H1 (cell line): ENCODE data around the gene CXorf49. TPM values are rescaled to one million over a fixed set of nuclear protein-coding genes. Genes with fewer than 3 reads are reported as not detected.

Source experiments
- CTCF ChIA-PET: fragments of 300-600 bp; sonication (Branson Sonifier 250); formaldehyde crosslinking; loops from one replicate; lab custom pipeline; 2021; ENCODE audit not compliant: partially characterized antibody; lab: Charles Lee
- POLR2A ChIA-PET: fragments of 300-600 bp; sonication (Branson Sonifier 250); formaldehyde crosslinking; loops from one replicate; lab custom pipeline; 2021; ENCODE audit warnings: inconsistent platforms; ENCODE audit not compliant: partially characterized antibody; lab: Charles Lee
- DNase-seq, 2 experiments: peaks; one replicate each; pipeline versions ENCODE4 v3.0.0 to v3.0.0-alpha.2; 2010 to 2022; ENCODE audit warnings: low spot score in 2 of 2, low read depth in 1 of 2, mixed read lengths in 1 of 2
- FAIRE-seq: peaks from 2 replicates; lab custom pipeline; 2011; peaks lifted over from hg19 to GRCh38; lab: Jason Lieb, UNC
- H2AFZ ChIP-seq: 2 replicates; pipeline ENCODE4 v1.8.1; 2012; ENCODE audit warnings: low read length, inconsistent platforms
- H2AK5ac ChIP-seq: 2 replicates; pipeline ENCODE4 v1.6.1; 2013; ENCODE audit warnings: low read depth, low read length
- H2BK120ac ChIP-seq: replicated peaks from 2 replicates; pipeline ENCODE3; 2013; ENCODE audit warnings: low read depth, low read length, inconsistent platforms
- H2BK12ac ChIP-seq: 2 replicates; pipeline ENCODE4 v1.6.1; 2013; ENCODE audit warnings: low read depth, low read length
- H2BK15ac ChIP-seq: 2 replicates; pipeline ENCODE4 v1.6.1; 2013; ENCODE audit warnings: low read length
- H2BK20ac ChIP-seq: 2 replicates; pipeline ENCODE4 v1.6.1; 2013; ENCODE audit warnings: low read length
- H2BK5ac ChIP-seq: 2 replicates; pipeline ENCODE4 v1.6.1; 2013; ENCODE audit warnings: low read depth, low read length
- H3K14ac ChIP-seq: 2 replicates; pipeline ENCODE4 v1.6.1; 2013; ENCODE audit warnings: inconsistent platforms; ENCODE audit not compliant: insufficient read length
- H3K18ac ChIP-seq: 2 replicates; pipeline ENCODE4 v1.6.1; 2013; ENCODE audit warnings: low read length; ENCODE audit errors: extremely low read depth
- H3K23ac ChIP-seq: 2 replicates; pipeline ENCODE4 v1.6.1; 2013; ENCODE audit warnings: inconsistent platforms; ENCODE audit not compliant: insufficient read length
- H3K23me2 ChIP-seq: 2 replicates; pipeline ENCODE4 v1.6.1; 2013; ENCODE audit warnings: low read depth, low read length
- H3K27ac ChIP-seq: 2 replicates; pipeline ENCODE4 v1.6.1; 2011; ENCODE audit warnings: low read depth, low read length, inconsistent platforms
- H3K27me3 ChIP-seq, 4 experiments: replicated peaks in 1 of 4; 1 replicate in 1 of 4; 2 replicates in 3 of 4; pipeline versions ENCODE4 v1.6.1 to v1.8.1; 2011 to 2013; ENCODE audit warnings: low read length in 3 of 4, mild to moderate bottlenecking in 3 of 4, inconsistent platforms in 2 of 4, mixed read lengths in 2 of 4, moderate library complexity in 1 of 4; ENCODE audit not compliant: control insufficient read depth in 3 of 4, insufficient read depth in 3 of 4; ENCODE audit errors: extremely low read depth in 1 of 4
- H3K36me3 ChIP-seq, 4 experiments: 2 replicates each; pipeline versions ENCODE4 v1.6.1 to v1.8.1; 2011 to 2013; ENCODE audit warnings: mild to moderate bottlenecking in 4 of 4, low read length in 3 of 4, moderate library complexity in 2 of 4, control low read depth in 1 of 4, inconsistent platforms in 1 of 4; ENCODE audit not compliant: insufficient read depth in 4 of 4, control insufficient read depth in 2 of 4
- H3K4ac ChIP-seq: replicated peaks from 2 replicates; pipeline ENCODE3; 2013; ENCODE audit warnings: low read length, low read depth, mixed read lengths, inconsistent platforms; ENCODE audit not compliant: insufficient read length
- H3K4me1 ChIP-seq, 4 experiments: replicated peaks in 1 of 4; 1 replicate in 1 of 4; 2 replicates in 3 of 4; pipeline versions ENCODE4 v1.6.1 to v1.8.1; 2011 to 2013; ENCODE audit warnings: low read length in 3 of 4, inconsistent platforms in 2 of 4, mixed read lengths in 1 of 4; ENCODE audit not compliant: insufficient read depth in 4 of 4, control insufficient read depth in 3 of 4
- H3K4me2 ChIP-seq, 2 experiments: 2 replicates each; pipeline versions ENCODE4 v1.6.1 to v1.8.1; 2011 to 2013; ENCODE audit warnings: low read depth in 2 of 2, low read length in 2 of 2, control low read depth in 1 of 2, inconsistent platforms in 1 of 2, mild to moderate bottlenecking in 1 of 2; ENCODE audit not compliant: insufficient read depth in 1 of 2
- H3K4me3 ChIP-seq, 4 experiments: fragments of 200-600, 300-600 bp in 1 of 4; sonication (generic), shearing (Covaris generic), sonication (Bioruptor Twin) in 1 of 4; 2 replicates each; pipeline versions ENCODE4 v1.5.1 to v1.8.1; 2011 to 2016; ENCODE audit warnings: low read length in 4 of 4, low read depth in 3 of 4, control low read depth in 2 of 4, inconsistent platforms in 2 of 4, mild to moderate bottlenecking in 2 of 4, mixed read lengths in 1 of 4, moderate library complexity in 1 of 4; ENCODE audit not compliant: insufficient read depth in 2 of 4; ENCODE audit errors: extremely low read depth in 1 of 4
- H3K56ac ChIP-seq: replicated peaks from 2 replicates; pipeline ENCODE3; 2013; ENCODE audit warnings: low read depth, mild to moderate bottlenecking, mixed read lengths, low read length, inconsistent platforms; ENCODE audit not compliant: insufficient read length
- H3K79me1 ChIP-seq: 2 replicates; pipeline ENCODE4 v1.6.1; 2013; ENCODE audit warnings: low read depth, low read length, control low read depth
- H3K79me2 ChIP-seq, 2 experiments: 2 replicates each; pipeline versions ENCODE4 v1.6.1 to v1.8.1; 2012 to 2013; ENCODE audit warnings: low read length in 2 of 2, mild to moderate bottlenecking in 2 of 2, inconsistent platforms in 1 of 2; ENCODE audit not compliant: insufficient read depth in 2 of 2, control insufficient read depth in 1 of 2
- H3K9ac ChIP-seq, 4 experiments: replicated peaks in 1 of 4; 1 replicate in 1 of 4; 2 replicates in 3 of 4; pipeline versions ENCODE4 v1.6.1 to v1.8.1; 2011 to 2013; ENCODE audit warnings: low read depth in 3 of 4, low read length in 3 of 4, control low read depth in 2 of 4, mild to moderate bottlenecking in 2 of 4, moderate library complexity in 2 of 4, inconsistent platforms in 1 of 4; ENCODE audit errors: extremely low read depth in 1 of 4
- H3K9me3 ChIP-seq, 2 experiments: 2 replicates each; pipeline versions ENCODE4 v1.6.1 to v1.8.1; 2012 to 2013; ENCODE audit warnings: mild to moderate bottlenecking in 2 of 2, moderate library complexity in 2 of 2, control low read depth in 1 of 2, inconsistent platforms in 1 of 2, low read depth in 1 of 2, low read length in 1 of 2, mixed read lengths in 1 of 2; ENCODE audit not compliant: insufficient read depth in 2 of 2
- H4K20me1 ChIP-seq, 2 experiments: replicated peaks in 1 of 2; 2 replicates each; pipeline versions ENCODE3 to v1.8.1; 2011 to 2013; ENCODE audit warnings: inconsistent platforms in 2 of 2, low read length in 2 of 2, mild to moderate bottlenecking in 1 of 2; ENCODE audit not compliant: insufficient read depth in 2 of 2, control insufficient read depth in 1 of 2
- H4K5ac ChIP-seq: 2 replicates; pipeline ENCODE4 v1.6.1; 2013; ENCODE audit warnings: low read length, low read depth, mixed read lengths, inconsistent platforms; ENCODE audit not compliant: insufficient read length
- H4K8ac ChIP-seq: 2 replicates; pipeline ENCODE4 v1.8.0; 2013; ENCODE audit warnings: mild to moderate bottlenecking, moderate library complexity, low read length, inconsistent platforms; ENCODE audit not compliant: insufficient read depth; ENCODE audit errors: extremely low read depth
- H4K91ac ChIP-seq: replicated peaks from 2 replicates; pipeline ENCODE3; 2013; ENCODE audit warnings: low read length, mixed read lengths, inconsistent platforms; ENCODE audit not compliant: insufficient read length
- KDM4A ChIP-seq: IDR thresholded peaks from one replicate; pipeline ENCODE4 v1.7.1; 2012; ENCODE audit warnings: low read depth, mild to moderate bottlenecking, moderate library complexity, low read length, inconsistent platforms; ENCODE audit not compliant: severe bottlenecking
- PHF8 ChIP-seq: fragments of 200-600 bp; sonication (generic); conservative IDR thresholded peaks from 2 replicates; pipeline ENCODE4 v1.7.1; 2012; ENCODE audit warnings: low read depth, mild to moderate bottlenecking, inconsistent platforms, low read length, moderate library complexity
- POLR2AphosphoS5 ChIP-seq: IDR thresholded peaks from 2 replicates; pipeline ENCODE4 v1.6.1; 2011; ENCODE audit warnings: low read depth, low read length
- POU5F1 ChIP-seq: IDR thresholded peaks from 2 replicates; pipeline ENCODE4 v1.6.1; 2011; ENCODE audit warnings: low read depth, mild to moderate bottlenecking, low read length, moderate library complexity
- RXRA ChIP-seq: IDR thresholded peaks from 2 replicates; pipeline ENCODE4 v1.6.1; 2011; ENCODE audit warnings: low read depth, mild to moderate bottlenecking, low read length, moderate library complexity; ENCODE audit not compliant: insufficient read depth
- TCF12 ChIP-seq: IDR thresholded peaks from 2 replicates; pipeline ENCODE4 v1.6.1; 2011; ENCODE audit warnings: low read depth, mild to moderate bottlenecking, low read length
- YY1 ChIP-seq: IDR thresholded peaks from 2 replicates; pipeline ENCODE4 v1.6.1; 2011; ENCODE audit warnings: low read depth, mild to moderate bottlenecking, low read length
- WGBS, 2 experiments: shearing (Covaris generic) in 1 of 2; methylation state at CpG; one replicate each; pipeline versions ENCODE4 v1.1.6 to v1.1.7; 2013 to 2015; ENCODE audit warnings: low lambda C conversion rate in 2 of 2, mixed read lengths in 2 of 2, inconsistent platforms in 1 of 2, low coverage in 1 of 2, missing lambda C conversion rate in 1 of 2; ENCODE audit not compliant: insufficient replicate concordance in 2 of 2, insufficient coverage in 1 of 2, insufficient read length in 1 of 2; ENCODE audit errors: extremely low coverage in 1 of 2, missing lambda C conversion rate in 1 of 2; 5-methylcytosine and 5-hydroxymethylcytosine counted together
- polyA plus RNA-seq, 7 experiments: library from polyadenylated mRNA; depleted of rRNA in 3 of 7; stranded (reverse) in 5 of 7; unstranded in 2 of 7; fragments of >200 nt in 5 of 7; fragments of 200-250 nt in 2 of 7; gene quantifications; 1 replicate in 5 of 7; 2 replicates in 1 of 7; 4 replicates in 1 of 7; pipeline versions ENCODE4 v1.2.1 to v1.2.3, GENCODE V29; 2011 to 2013; ENCODE audit warnings: missing spikeins in 2 of 7, mixed read lengths in 2 of 7
- total RNA-seq: library from RNA; stranded (reverse); fragmentation: NEBNext Ultra II Directional; extraction: Animal tissue kit (Norgen Biotek cat#: 25700); gene quantifications from 2 replicates; pipeline ENCODE4 v1.2.1, GENCODE V29; 2021
- TF ChIP-seq, protein P1 (sequence below): IDR thresholded peaks from 2 replicates; pipeline ENCODE4 v1.6.1; 2011; ENCODE audit warnings: low read length, improper control_type of control experiment

Gene CXorf49
- total and polyA plus RNA-seq, 2 of the 8 experiments (the other 6 are each of a cell fraction or from before 2014, with no cell fraction given), result not detected

DNA sequence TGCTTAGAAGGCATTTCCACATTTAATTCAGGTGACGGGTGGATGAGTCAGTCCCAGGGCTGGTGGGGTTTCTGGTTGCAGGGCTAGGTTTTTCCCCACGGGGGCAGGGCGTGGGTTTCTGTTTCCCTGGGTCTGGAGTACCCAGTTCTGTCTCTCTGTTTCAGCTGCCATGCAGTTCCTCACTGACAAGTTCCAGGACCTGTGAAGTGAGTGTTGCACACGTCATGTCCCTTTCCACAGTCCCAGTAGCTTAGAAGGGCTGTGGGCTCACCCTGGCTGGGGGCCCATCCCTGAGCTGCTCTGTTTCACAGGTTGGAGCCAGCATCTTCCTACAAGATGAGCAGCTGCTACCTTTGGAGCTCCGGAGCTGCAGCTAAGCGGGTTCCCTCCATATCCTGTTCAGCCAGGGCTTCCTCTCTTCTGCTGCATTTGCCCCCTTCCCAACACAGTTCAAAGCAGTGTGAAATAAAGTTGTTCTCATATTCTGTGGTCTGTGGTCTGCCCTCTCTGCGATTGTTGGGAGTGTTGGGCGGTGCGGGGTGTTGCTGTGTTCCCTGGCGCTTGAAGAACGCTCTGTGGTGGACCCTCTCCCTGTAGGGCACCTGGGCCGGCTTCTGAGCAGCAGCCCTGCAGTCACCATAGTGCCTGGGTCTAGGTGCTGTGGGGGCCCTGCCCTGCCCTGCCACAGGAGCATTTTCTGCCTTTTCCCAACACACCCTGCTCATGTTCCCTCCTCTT, 46.9 kb downstream of the CXorf49 start:
- Histone ChIP-seq H3K4me3 (no peak overlapping the region), H3K4ac (no peak overlapping the region), H3K14ac (no peak overlapping the region), H3K23me2 (no peaks in the 10 kb centered on the region), H3K9me3 (peaks cover 0 to 12% of the 10 kb centered on the region in 2 experiments; a peak in 1 of 4 replicates), H2BK5ac (no peak overlapping the region), H3K27me3 (no peaks in the 10 kb centered on the region), H4K5ac (no peak overlapping the region), H4K20me1 (no peaks in the 10 kb centered on the region), H2BK15ac (no peak overlapping the region), H3K79me2 (no peaks in the 10 kb centered on the region), H3K79me1 (no peaks in the 10 kb centered on the region), H4K91ac (no peak overlapping the region), H3K4me1 (no peaks in the 10 kb centered on the region), H2BK120ac (no peak overlapping the region), H4K8ac (no peak overlapping the region), H2BK12ac (no peak overlapping the region), H3K56ac (no peak overlapping the region), H2AK5ac (no peak overlapping the region), H3K4me2 (no peak overlapping the region), H3K36me3 (no peaks in the 10 kb centered on the region), H3K27ac (no peak overlapping the region), H3K23ac (no peak overlapping the region), H2BK20ac (no peak overlapping the region), H3K18ac (no peak overlapping the region), H3K9ac (no peak overlapping the region), H2AFZ (no peak overlapping the region)
- no peak for DNase-seq
- CTCF ChIA-PET, result interaction anchor here (1.3 kb wide), 1 partner anchor 189 kb away, joined by 4 read pairs; no protein-coding TSS in a partner anchor
- POLR2A ChIA-PET, result no interaction called here
- 88% methylated on average over 7 of the region's 12 CpGs; no CpG with 5 or more reads in 1 of the 2 experiments for WGBS, 2 experiments
- FAIRE-seq, result no peak
- TF ChIP-seq, protein P1, sequence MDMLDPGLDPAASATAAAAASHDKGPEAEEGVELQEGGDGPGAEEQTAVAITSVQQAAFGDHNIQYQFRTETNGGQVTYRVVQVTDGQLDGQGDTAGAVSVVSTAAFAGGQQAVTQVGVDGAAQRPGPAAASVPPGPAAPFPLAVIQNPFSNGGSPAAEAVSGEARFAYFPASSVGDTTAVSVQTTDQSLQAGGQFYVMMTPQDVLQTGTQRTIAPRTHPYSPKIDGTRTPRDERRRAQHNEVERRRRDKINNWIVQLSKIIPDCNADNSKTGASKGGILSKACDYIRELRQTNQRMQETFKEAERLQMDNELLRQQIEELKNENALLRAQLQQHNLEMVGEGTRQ, result no peak
- TF ChIP-seq RXRA (no peak), KDM4A (no peak), YY1 (no peak), PHF8 (no peak), POLR2AphosphoS5 (no peak), TCF12 (no peak), POU5F1 (no peak)
